SKM-1 (cell line): ENCODE measurements around the gene PDLIM3.
"Not testable (repeated sequence)": the region's sequence is repeated elsewhere in the genome, so short reads cannot be mapped to it uniquely, and the experiment has no call there.

Experiments used
- DNase-seq: peaks from one replicate; lab custom pipeline; 2025; ENCODE audit not compliant: unreplicated experiment; lab: John Stamatoyannopoulos, UW

The PDLIM3 gene

DNA sequence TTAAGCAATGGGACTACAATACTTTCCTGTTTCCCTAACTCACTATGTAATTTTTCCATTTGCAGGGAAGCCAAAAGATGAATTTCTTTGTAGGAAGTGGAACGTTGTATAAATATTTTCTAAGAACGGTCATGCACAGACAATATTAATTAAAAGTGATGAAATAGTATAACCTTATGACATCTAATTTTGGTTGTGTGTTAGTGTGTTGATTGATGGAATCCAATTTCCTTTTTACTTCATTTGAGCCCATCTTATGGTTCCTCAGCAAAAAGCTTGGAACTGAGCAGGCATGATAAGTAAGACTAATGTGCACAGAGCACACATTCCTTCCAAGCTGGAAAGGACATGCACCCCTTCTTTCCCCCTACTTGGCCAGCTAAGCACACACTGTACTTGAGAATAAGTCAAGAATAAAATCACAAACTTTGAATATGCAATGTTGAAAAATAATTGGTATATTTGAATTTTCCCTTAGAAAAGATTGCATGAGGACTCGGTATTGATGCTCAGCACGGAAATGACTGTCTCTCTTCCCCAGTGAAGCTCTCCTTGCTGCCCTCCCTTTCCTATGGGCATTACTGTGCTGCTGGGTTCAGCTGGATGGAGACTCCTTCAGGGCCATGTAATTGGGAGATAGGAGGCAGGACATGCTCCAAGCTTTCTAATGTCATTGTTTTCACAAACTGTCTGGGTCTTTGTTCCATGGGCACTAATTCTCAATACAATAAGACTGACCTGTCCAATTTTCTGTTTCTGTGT, 19.2 kb upstream of the PDLIM3 start:
- no peak for DNase-seq

DNA sequence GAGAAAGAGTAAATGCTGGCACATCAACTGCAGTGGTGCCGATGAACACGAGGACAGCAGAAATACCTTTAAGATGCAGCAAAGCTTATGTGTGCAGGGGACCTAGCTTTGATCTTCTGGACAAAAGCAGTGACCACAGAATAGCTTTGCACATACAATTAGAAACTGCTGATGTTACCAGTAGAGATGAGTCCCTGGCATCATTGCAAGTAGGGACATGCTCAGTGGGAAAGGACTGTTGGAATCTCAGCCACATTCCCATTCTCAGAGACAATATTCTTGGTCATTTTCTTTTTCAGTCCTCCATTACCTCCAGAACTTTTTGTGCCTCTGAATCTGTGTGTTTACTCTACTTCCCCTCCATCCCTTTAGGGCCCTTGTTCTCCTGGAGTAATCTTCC, 16.9 kb upstream of the PDLIM3 start:
- DNase-seq, result no peak

DNA sequence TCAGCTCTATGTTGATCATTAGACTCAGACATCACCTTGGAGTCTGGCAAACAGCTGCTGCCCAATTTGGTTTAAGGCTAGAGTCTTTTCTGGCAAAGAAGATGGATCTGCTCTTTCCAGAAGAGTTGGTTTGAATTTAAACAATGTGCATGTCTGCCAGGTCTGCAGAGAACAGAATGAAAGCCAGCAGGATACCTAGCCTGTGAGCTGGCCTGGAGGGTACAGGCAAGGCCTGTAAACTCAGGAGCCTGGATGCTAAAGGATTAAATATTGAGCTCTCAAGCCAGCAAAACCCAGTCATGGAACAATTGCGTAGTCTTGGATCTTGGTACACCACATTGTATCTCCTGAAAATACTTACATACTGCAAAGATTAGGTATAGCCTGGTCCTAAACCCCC, 15.6 kb upstream of the PDLIM3 start:
- no peak for DNase-seq

DNA sequence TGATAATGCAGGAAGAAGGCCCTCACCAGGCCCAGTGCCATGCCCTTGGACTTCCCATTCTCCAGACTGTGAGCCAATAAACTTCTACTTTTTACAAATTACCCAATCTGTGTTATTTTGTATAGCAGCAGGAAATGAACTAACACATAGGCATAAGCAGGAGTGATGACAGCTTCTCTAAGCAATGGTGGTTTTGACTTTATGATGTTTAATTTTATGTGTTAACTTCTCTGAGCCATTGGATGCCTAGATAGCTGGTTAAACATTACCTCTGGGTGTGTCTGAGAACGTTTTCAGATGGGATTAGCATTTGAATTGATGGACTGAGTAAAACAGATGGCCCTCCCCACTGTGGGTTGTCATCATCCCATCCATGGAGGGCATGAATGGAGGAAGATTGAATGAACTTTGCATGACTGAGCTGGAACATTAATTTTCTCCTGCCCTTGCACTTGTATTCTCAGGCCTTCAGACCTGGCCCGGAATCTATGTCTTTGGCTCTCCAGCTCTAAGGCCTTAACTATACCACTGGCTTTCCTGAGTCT, 13.9 kb upstream of the PDLIM3 start:
- no peak for DNase-seq

DNA sequence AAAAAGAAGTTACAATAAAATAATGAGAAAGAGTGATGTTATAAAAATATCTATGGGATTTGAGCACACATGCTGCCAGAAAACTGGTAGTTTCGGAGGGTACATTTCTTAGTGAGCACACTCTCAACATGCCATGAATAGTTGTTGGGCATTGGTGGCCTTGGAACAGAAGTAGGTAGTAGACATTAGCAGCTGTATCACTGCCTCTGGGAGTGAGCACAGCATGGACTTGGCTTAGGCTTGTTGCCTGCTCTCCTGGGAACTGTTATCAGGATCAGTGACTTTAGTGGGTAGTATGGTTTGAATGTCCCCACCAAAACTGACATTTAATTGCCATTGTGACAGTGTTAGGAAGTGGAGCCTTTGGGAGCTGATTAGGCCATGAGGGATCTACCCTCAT, 13.3 kb upstream of the PDLIM3 start:
- no peak for DNase-seq

DNA sequence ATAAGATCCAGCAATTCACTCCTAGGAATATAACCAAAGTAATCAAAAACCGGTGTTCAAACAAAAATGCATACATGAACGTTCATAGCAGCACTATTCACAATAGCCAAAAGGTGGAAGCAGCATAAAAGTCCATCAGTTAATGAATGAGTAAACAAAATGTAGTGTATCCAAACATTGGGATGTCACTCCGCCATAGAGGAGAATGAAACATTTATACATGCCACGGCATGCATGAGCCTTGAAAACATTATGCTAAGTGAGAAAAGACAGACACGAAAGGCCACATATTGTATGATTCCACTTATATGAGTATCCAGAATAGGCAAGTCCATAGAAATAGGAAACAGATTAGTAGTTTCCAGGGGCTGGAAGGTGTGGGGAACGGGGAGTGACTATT, 11.0 kb upstream of the PDLIM3 start:
- no peak for DNase-seq

DNA sequence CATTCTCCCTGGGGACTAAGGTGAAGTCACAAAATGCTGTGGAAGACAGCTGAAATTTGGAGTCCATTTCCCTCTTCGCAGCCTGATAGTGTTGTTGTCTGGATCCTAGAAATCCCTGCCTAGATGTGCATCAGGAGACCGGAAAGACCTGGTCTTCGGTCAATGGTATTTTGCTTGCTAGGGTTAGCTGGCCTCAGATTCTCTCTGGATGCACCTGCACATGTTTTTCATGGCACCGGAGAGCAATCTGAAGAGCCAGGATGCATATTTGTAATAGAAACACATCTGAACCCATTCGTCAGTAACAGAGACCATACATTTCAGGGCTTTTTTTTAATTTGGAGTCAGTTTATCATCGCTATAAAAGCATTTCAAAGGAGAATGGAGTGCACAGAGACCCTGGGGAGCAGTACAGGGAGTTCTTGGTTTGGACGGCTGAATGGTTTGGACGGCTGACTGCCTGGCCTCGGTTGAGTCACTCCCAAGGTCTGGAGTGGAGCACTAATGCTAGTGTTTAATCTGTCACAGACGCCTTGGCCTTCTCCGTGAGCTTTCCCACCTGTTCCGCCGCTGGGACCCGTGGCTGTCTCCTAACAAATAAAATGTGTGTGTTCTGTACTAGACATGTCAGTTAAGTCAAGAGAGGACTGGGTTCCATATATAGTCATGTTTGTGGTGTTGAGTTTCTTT, 7.5 kb upstream of the PDLIM3 start:
- no peak for DNase-seq

DNA sequence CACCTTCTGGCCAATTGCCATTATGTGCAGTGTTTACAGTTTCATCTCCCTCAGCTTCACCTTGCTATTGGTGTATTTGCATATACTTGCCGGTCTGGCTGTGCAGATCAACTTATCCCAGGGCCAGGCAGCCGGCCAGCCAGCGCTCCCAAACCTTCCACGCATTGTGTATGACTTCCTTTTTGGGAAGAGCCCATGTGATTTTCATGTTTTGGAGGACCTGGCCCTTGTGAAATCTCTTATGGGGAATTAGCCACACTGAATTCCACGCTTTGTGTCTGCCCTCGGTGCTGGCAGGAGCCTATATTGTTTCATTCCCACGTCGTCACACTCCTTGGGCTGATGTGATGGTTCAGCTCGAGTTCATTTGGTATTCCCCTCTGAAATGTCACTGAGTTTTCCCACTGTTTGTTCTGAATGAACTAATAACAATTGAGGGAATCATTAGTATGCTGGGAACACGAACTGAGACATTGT, 6.0 kb upstream of the PDLIM3 start:
- DNase-seq, result no peak

DNA sequence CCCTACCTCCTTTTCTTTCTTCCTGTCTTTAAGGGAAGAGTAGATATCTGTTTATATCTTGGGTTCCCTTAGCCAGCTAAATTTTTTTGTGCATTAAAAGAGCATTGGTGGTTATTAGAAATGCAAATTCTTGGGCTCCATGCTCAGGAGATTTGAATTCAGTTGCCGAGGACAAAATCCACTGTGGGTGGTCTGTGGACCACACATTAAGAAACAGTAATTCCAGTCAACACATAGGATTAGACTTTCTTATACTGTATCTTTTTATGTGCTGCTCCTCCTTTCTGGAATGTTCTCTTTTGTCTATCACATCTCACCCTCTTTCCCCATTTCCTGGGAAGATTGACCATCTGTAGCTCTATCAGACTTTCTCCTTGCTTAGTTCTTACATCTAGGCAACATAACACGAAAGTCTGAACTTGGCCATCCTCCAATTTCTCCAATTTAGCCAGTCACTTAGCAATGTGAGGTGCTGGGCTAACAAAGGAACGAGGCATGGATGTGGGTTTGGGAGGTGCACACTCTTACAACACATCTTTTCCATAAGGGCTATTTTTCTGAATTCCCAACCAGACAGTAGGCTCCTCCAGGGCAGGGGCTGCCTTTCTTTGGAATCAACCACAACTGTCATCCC, 5.3 kb upstream of the PDLIM3 start:
- DNase-seq, result no peak

DNA sequence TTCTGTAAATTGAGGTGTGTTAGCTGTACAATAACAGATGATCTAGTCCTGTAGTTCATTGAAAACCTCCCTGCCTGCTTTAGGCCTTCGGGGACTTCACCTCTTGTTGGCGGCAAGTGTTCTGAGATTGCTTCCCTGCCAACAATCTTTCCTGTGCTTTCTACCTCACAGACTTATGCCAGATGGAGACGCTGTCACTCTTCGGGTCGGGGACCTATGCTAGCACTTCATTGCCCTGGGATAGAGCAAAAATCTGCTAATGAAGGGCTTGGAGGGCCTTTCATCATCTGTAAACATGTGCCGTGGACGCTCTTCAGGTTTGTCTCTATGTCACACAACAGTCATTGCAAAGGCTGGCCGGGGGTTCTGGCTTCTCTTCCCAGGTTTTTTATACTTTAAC, 4.7 kb upstream of the PDLIM3 start:
- DNase-seq, result no peak

DNA sequence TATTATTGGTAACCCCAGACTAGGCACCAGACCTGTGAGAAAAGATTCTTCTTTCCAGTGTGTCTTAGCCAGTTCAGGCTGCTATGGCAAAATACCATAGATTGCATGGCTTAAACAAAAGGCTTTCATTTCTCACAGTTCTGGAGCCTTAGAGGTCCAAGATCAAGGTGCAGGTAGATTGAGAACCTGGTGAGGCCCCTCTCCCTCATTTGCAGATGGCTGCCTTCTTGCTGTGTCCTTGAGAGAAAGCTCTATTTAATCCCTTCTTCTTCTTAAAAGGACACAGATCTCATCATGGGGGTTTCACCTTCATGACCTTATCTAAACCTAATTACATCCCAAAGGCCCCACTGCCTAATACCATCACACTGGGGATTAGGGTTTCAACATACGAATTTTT, 3.5 kb upstream of the PDLIM3 start:
- no peak for DNase-seq

DNA sequence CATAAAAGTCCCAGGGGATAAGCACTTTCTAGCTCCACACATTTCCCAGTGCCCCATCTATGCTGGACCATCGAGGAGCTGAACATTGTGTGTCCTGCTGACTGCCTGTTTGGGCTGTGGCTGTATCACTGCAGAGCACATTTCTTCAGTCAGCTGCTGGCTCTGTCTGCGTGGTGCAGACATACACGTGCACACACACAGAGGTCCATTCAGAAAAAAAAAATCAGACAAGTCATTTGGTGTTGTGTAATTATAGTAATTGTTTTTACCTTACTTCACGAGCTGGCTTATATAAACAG, 1.1 kb upstream of the PDLIM3 start:
- DNase-seq, result no peak

DNA sequence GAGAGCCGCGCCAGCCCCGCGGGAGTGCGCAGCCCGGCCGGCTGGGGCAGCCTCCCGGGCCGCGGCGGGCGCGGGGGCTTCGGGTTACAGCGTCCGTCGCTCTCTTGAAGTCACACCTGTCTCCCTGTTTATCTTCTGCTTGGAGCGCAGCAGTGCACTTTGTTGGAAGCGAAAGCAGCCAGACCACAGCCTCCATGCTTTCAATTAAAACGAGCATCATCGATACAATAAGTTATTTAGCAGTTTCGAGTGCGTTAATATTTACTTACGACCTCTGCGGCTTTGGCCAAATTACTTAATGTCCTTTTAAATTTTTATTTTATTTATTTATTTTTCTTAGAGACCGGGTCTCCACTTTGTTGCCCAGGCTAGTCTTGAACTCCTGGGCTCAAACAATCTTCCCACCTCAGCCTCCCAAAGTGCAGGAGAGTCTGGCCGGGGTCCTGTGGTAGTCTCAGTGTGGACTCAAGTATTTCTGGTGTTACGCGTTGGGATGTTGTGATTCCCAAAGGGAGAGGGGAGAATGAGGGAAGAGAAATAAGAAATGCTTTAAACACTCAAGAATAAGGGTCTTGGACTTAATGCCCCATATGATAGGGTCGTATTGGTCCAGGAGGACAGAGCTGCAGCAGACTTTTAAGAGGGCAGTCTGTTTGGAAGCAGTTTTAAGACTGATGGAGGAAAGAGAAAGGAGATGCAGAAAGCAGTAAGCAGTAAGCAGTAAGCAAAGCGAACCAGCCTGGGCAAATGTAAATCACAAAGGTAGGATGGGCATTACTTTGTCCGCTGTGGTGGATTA, 504 bp upstream of the PDLIM3 start:
- DNase-seq, result no peak

DNA sequence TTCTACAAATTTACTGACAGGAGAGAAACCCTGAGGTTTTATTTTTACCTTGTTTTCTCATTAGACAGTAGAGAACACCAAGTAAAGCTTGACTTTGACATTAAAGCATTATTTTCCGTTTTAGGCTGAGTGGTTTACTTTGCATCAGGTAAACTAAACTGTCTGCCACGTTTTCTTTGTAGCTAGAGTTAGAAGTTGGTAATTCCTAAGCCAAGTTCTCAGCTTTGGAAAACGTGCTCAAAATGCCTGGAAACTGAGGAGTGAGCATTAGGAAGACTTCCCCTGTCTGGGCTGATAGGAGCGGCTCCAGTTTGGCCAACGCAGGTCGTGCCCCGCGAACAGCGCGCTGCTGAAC, 819 bp downstream of the PDLIM3 start:
- DNase-seq, result no peak

DNA sequence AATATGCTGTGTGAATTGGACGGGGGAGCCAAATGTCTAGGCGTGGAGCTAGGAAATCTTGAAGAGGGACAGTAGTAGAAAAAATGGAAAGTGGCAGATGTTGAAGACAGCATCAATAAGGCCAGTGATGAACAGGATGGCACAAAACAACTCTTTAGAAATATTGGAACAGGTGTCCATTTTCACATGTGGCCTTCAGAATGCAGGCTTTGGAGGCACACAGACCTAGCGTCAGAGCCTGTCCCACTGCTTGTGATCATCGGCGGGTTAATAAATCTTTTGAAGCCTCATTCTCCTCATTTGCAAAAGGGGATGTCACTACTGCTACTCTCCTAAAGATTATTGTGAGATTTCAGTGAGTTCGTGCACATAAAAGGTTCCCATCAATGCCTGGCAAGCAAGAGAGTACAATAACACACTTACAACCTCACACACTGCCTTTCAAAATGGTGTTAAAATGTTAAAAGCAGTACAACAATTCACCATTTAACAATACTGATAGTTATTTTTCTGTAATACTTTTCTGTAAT, 2.4 kb downstream of the PDLIM3 start:
- DNase-seq, result no peak

DNA sequence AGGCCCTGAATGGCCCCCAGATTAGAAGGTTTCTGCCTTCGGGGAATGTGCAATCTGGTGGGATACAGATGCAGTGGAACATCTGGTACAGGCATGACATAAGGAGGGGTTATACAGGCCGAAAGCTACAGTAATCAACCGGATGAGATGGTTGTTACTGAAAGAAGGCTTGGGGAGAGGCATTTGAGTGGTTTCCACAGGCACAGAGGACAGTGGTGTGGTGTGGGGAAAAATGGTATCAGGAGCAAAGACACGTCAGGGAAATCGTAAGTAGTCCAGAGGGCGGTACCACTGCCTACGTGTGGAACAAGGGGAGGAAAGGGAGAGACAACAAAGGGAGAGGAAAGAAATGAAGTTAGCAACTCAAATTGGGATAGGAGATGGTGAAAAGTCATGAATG, 3.0 kb downstream of the PDLIM3 start:
- DNase-seq, result no peak

DNA sequence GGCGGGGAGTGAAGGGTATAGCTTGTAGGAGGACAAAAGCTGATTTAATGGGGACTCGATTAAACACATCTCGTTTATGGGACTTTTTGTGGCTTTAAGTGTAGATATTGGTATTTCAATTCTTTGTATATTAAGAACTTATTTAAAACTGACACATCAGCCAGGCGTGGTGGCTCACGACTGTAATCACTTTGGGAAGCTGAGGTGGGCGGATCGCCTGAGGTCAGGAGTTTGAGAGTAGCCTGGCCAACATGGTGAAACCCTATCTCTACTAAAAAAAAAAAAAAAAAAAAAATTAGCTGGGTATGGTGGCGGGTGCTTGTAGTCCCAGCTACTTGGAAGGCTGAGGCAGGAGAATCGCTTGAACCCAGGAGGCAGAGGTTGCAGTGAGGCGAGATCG, 3.7 kb downstream of the PDLIM3 start:
- DNase-seq, result not testable (repeated sequence)

DNA sequence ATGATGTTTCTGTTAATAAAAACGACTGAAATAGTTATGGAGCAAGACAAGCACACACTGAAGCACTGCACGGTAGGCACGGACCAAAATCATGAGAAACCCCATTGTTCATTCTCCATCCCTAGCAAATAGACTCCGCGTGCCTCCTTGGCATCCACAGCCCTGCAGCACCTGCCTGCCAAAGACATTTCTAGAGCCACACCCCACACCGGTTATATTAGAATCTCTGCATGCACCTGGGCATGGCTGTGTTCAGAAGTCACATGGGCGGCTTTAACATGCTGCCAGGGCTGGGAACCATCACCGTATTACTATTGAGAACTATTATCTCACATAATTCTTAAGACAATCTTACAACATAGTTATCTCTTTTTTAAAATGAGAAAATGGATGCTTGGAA, 5.9 kb downstream of the PDLIM3 start:
- no peak for DNase-seq

DNA sequence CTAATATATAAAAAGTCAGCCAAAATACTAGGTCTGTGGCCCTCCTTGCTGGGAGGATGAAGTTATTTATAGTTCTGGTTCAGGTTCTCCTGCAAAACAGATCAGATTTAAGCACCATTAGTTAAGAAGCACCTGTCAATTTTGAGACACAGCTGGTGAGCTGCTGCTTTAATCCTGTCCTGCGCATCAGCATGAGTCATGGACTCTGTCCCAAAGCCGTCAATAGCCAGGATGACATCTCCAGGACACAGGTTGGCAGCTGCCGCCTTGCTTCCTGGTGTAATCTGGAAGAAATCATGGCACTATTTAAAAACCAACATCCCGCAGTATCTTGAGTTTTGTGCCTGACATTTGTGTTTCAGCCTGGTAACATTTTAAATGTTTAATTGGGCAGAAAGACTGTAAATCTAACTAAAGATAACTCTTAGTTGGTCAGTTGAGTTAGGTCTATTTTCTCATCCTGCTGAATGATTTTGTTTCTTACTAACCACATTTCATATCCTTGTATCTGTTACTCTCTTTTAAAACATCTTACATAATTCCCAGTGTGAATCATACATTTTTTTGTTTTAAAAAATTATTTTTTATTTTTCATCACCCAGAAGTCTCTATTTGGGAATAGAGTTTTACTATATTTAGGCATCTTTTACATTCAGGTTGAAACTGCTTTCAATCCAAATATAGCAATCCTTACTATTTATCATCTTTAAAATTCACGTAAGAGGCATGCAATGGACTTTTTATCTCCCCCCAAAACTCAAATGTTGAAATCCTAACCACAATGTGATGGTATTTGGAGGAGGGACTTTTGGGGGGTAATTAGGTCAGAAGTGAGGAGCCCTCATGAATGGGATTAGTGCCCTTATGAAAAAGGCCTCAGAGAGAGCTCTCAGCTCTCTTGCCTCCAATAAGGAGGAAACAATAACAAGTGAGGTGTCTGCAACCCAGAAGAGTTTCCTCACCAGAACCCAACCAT, 10.1 kb downstream of the PDLIM3 start:
- no peak for DNase-seq

DNA sequence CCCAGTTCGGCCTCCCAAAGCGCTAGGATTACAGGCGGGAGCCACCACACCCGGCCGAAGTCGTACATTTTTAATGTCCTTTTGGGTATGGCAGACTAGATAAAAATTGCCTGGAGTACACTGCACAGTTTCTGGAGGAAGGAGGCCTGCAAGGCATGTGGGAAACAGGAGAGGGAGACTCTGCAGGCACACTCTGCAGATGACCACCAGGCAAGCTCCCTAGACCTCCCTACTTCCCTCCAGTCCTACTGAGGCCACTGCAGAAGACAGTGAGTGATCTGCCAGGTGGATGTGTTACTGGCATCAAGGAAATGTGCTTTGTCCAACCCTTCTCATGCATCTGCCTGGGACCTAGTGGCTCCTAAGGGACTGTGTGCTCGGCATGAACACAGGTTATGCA, 11.4 kb downstream of the PDLIM3 start:
- DNase-seq, result no peak
